Stimulated activated CD8-positive, alpha-beta memory T cell treated with anti-CD3 and anti-CD28 coated beads, Interleukin-4, amount 100 ng/mL, for 4 hours (primary cell): ENCODE measurements around the gene CSF2.

Experiments used
- DNase-seq, 2 donors: peaks; one replicate each; pipeline ENCODE4 v3.0.0-alpha.2; 2020; ENCODE audit warnings: low read depth in 2 of 2, low spot score in 1 of 2

CSF2 gene

GRCh38 chr5:132073231-132074013 lies at the start of gene CSF2:
Gene CSF2, plus strand, starts transcription at chr5:132073789. Its CDS starts 35 bp downstream, at chr5:132073824.
- no peak for DNase-seq

DNA sequence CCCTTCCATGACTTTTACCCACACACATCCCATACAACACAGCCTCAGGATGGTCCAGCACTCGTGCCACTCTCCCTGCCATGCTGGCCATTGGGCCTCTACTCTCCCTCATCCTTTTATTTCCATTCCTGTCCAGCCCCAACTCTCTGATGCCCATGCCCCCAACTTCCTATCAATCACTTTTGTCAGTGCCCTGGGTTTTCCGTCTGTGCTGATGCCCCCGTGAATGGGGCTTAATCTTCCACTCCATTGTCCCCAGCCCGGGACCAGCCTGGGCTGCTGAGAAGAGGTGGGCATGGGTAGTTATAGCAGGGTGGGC lies 49.5 kb upstream of the CSF2 start:
- no peak for DNase-seq

GRCh38 chr5:132024789-132025402 lies 48.7 kb upstream of the CSF2 start:
- no peak for DNase-seq

GRCh38 chr5:132025403-132025971 lies 48.1 kb upstream of the CSF2 start:
- no peak for DNase-seq

DNA sequence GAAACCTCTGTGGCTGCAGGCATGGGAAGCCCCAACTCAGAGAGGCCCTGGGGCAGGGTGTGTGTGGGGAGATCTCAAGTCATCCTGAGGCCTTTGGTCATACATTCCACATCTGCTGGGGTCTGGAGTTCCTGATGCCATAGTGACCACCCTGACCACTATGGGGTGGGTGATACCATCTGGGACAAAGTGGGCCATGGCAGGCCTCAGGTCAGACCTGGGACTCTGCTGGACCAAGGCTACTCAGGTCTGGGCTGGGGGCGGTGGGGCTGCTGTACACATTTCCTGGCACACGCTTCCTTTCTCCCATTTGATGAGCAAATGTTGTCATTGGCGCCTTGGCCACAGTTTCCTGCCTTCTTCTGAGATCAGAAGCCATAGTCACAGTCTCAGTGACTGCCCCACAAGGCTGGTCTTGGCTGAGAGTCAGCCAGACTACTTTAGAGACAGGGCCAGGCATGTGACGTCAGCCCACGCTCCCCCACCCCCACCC lies 47.0 kb upstream of the CSF2 start:
- no peak for DNase-seq

DNA sequence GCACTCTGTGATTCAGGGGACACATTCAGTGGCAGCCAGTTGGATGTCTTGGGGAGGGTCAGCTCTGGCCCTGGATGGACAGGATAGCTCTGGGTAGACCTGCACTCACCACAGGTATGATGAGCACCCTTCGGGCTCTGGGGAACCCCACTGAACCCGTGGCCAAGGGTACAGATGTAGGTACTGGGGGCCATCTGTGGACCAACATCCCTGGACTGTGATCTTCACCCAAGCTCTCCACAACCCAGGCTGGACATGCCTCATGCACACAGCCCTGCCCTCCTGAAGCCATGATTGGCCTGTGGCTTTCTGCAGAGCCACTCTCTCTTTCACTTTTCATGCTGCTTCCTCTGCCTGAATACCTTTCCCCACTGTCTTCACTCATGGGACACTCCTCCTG lies 46.6 kb upstream of the CSF2 start:
- no peak for DNase-seq

- DNase-seq: no peak
These were observed 43.8 kb upstream of the CSF2 start for GRCh38 chr5:132029609-132030330.

DNA sequence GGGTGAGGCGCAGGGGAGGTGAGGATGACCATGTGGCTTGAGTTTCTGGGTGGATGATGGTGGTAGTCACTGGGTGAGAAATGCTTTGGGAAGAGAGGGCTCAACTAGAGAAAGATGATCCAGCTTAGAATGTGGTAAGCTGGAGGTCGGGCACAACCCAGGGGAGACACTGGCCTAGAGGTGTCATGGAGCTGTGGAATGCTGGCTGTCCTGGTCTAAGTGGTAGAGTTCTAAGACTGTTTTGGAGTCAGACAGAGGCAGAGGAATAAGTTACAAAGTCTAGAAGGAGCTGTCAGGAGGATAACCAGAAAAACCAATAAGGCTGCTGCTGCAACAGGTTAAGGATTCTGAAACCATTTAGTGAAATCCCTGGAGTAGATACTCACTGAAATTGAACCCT lies 43.0 kb upstream of the CSF2 start:
- no peak for DNase-seq

GRCh38 chr5:132032196-132032595 lies 41.4 kb upstream of the CSF2 start:
- DNase-seq: no peak

DNA sequence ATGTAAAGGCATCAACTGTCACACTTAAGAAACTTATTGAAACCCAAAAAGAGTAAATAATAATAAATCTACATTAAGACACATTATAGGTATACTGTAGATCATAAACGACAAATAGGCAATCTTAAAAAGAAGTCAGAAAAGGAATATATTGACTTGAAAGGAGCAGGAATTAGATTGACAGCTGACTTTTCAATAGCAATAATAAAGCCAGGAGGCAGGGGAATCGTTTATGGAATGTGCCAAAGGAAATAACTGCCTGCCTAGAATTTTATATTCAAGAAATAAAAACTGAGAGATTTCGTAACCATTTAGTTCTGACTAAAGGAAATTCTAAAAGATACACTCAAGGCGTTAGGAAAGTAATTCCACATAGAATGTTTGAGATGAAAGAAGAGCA lies 40.5 kb upstream of the CSF2 start:
- no peak for DNase-seq

DNA sequence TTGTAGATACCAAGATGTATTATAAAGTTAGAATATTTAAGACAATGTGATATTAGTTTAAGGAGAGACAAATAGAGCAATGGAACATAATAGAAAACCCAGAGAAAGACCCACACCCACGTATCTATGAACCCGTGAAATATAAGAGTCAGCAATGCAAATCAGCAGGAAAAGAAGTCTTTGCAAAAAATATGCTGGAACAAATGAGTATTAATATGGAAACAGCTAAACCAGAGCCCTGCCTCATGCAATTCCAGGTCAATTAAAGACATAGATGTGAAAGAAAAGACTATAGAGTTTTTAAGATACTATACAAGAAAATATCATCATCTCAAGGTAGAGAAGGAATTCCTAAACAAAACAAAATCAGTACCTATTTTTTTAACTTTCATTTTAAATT lies 36.2 kb upstream of the CSF2 start:
- DNase-seq: no peak

DNA sequence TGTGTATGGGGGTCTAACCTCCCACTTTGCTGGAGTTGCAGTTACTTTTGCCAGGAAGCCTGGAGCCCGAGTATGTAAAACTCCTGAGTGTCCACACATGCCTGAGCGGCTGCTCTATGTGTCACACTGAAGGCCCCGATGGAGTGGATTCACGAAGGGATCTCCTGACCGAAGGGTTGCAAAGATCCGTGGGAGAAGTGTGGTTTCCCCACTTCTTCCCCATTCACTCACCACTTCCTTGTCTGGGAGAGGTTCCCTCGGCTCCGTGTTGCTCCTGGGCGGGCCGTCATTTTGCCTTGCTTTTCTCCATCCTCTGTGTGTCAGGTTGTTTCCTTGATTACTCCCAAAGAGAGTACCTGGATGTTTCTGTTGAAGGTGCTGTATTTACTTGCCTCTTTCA lies 29.4 kb upstream of the CSF2 start:
- DNase-seq: no peak

- DNase-seq: no peak
These were observed 26.7 kb upstream of the CSF2 start for GRCh38 chr5:132046880-132047299.

- DNase-seq: no peak
These were observed 24.5 kb upstream of the CSF2 start for GRCh38 chr5:132049093-132049492.

- DNase-seq: no peak
These were observed 24.0 kb upstream of the CSF2 start for GRCh38 chr5:132049559-132049958.

DNA sequence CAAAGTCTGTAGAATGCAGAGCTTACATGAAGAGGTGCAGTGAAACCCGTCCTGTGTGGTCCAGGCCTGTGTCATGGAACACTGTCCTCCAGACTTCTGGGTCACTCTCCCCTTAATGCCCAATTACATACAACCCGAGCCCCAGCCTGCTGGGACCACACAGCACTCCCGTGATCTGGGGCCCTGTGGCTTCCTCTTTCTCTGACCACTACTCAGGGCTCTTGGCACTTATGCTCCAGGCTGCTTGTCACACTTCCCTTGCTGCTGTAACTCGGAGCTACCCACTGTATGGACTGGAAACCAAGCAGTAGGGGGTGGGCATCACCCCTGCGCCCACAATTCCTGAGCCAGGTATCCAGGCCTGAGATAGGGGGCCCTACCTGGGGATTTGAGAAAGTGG lies 23.5 kb upstream of the CSF2 start:
- DNase-seq: no peak

GRCh38 chr5:132050661-132051552 lies 22.7 kb upstream of the CSF2 start:
- DNase-seq: no peak

- no peak for DNase-seq
These were observed 21.1 kb upstream of the CSF2 start for GRCh38 chr5:132052520-132052919.

GRCh38 chr5:132053483-132053882 lies 20.1 kb upstream of the CSF2 start:
- DNase-seq: no peak

DNA sequence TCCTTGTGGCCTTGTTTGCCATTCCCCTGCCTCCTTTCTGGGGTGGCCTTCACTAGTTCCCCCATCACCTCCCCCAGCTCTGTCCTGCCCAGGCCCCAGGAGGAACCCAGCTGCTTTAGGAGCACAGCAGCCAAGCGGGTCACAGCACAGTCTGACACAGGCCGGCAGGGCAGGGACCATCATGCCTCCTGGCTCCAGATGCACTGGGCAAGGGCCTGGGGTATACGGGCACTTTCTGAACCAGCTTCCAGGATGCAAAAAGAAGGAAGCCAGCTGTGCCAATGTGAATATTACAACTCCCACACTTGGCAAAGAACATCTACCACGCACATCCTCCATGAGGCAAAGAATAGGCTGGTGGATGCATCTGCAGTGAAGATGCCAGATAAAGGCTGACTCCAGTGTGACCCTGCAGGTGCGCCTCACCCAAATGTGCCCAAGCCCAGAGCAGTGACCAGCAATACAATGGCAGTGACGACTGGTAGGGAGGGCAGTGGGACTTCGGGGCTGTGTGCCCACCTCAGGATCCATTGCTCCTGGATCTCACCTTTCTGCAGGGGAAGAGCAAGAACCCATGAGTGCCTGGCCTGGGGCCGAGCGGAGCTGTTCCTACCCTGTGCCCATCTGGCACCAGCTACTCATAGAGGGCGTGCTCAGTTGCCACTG lies 19.4 kb upstream of the CSF2 start:
- no peak for DNase-seq
